Hepatocyte (in vitro differentiated cells): ENCODE results near the gene GRK5.

Source experiments
- CTCF ChIP-seq: fragments of 200-600 bp; sonication (generic); IDR thresholded peaks from 2 replicates; pipeline ENCODE4 v1.5.1; 2016; ENCODE audit warnings: antibody characterized with exemption, mild to moderate bottlenecking; ENCODE audit not compliant: poor library complexity
- EZH2 ChIP-seq: fragments of 200-600 bp; sonication (generic); IDR thresholded peaks from 2 replicates; pipeline ENCODE4 v1.6.1; 2016; ENCODE audit warnings: antibody characterized with exemption, mild to moderate bottlenecking, borderline replicate concordance
- EZH2phosphoT487 ChIP-seq: fragments of 200-600 bp; sonication (generic); IDR thresholded peaks from one replicate; pipeline ENCODE4 v1.6.1; 2018; ENCODE audit warnings: antibody characterized with exemption, mild to moderate bottlenecking, low read depth, moderate library complexity; ENCODE audit not compliant: unreplicated experiment, severe bottlenecking

- no peak for TF ChIP-seq CTCF
- TF ChIP-seq EZH2phosphoT487 = no peak
- no peak for TF ChIP-seq EZH2
Observed at GRCh38 chr10:119284679-119285096, 77.3 kb downstream of the GRK5 start.
